Subcutaneous adipose tissue (tissue), 4 donors: ENCODE measurements around the gene FBXW10. TPM values are rescaled to one million over a fixed set of nuclear protein-coding genes. Genes with fewer than 3 reads are reported as not detected.
"Not testable (repeated sequence)": the region's sequence is repeated elsewhere in the genome, so short reads cannot be mapped to it uniquely, and the experiment has no call there.

ENCODE experiments used
- CTCF ChIP-seq: fragments of 450-650 bp; IDR thresholded peaks from one replicate; pipeline ENCODE4 v1.5.1; 2016; ENCODE audit warnings: low read depth, mild to moderate bottlenecking, control low read depth, antibody characterized with exemption, moderate library complexity
- small RNA-seq: library from RNA; depleted of rRNA; stranded (forward); fragments of <200 nt; gene quantifications from one replicate; pipeline ENCODE3, GENCODE V24; 2016
- total RNA-seq, 4 donors: library from RNA; depleted of rRNA; stranded (reverse); fragments of >200 nt; gene quantifications; one replicate each; pipeline ENCODE4 v1.1.0, GENCODE V29; 2016

Gene FBXW10
- total RNA-seq: under 1 TPM in 1 of 4 donors, not detected in 3; 0.82 TPM

GRCh38 chr17:18743699-18744421 lies at the start of gene FBXW10:
Gene FBXW10, plus strand, starts transcription at chr17:18744054. Its CDS starts 191 bp downstream, at chr17:18744245.
- TF ChIP-seq CTCF: not testable (repeated sequence)

GRCh38 chr17:18772471-18772870 lies 28.6 kb downstream of the FBXW10 start:
- no peak for TF ChIP-seq CTCF

- TF ChIP-seq CTCF: not testable (repeated sequence)
These were observed 37.3 kb downstream of the FBXW10 start, which contains the start of gene TVP23B for GRCh38 chr17:18780991-18781718. Gene TVP23B, plus strand, starts transcription at chr17:18781183. Its CDS starts 111 bp downstream, at chr17:18781294.

Small RNA genes within 50 kb of the gene (small RNA-seq; reads per million reads assigned to genes)
- not detected for gene AC026271.4

Other genes starting within 250 kb of the FBXW10 start
- not detected for gene TBC1D28, start 99.7 kb upstream of the FBXW10 start, total RNA-seq
- 1 to 10 TPM; 3.7 to 7.0 (median 5.0) TPM for gene FOXO3B, start 61.7 kb upstream of the FBXW10 start, total RNA-seq
- 10 to 100 TPM; 30.0 to 64.9 (median 42.5) TPM for gene TVP23B, start 37.1 kb downstream of the FBXW10 start, total RNA-seq
- 10 to 100 TPM; 12.6 to 45.4 (median 16.7) TPM for gene PRPSAP2, start 114.1 kb downstream of the FBXW10 start, total RNA-seq
- gene SLC5A10, start 208.1 kb downstream of the FBXW10 start, total RNA-seq: under 1 TPM in 1 of 4 donors, not detected in 3; 0.19 TPM